A549 (cell line): ENCODE results near the gene SMIM28. TPM values are rescaled to one million over a fixed set of nuclear protein-coding genes. Genes with fewer than 3 reads are reported as not detected.

Experiments used
- ATAC-seq, 2 experiments: fragments of 200-7000 bp in 1 of 2; fragments of >200 bp in 1 of 2; cut with Nextera tagmentation in 1 of 2; cut with Tn5 transposase in 1 of 2; 3 replicates each; pipeline versions ENCODE4 v1.8.0 to v1.9.1; 2018 to 2020; ENCODE audit warnings: mild to moderate bottlenecking in 1 of 2, moderate library complexity in 1 of 2
- CTCF ChIA-PET: fragments of 300-600 bp; sonication (Branson Sonifier 250); formaldehyde crosslinking; extraction: SDS; loops from one replicate; lab custom pipeline; 2021; ENCODE audit warnings: antibody characterized with exemption, inconsistent platforms; lab: Yijun Ruan, JAX
- POLR2A ChIA-PET: fragments of 350-600 bp; formaldehyde crosslinking; extraction: SDS; loops from one replicate; lab custom pipeline; 2021; ENCODE audit warnings: antibody characterized with exemption, inconsistent platforms; lab: Yijun Ruan, JAX
- DNase-seq, 2 experiments: peaks; one replicate each; pipeline versions ENCODE4 v3.0.0 to v3.0.0-alpha.2; 2011 to 2016; ENCODE audit warnings: low read depth in 1 of 2, low spot score in 1 of 2
- FAIRE-seq: peaks from 2 replicates; lab custom pipeline; 2011; peaks lifted over from hg19 to GRCh38; lab: Jason Lieb, UNC
- H3K27ac ChIP-seq, 2 experiments: fragments of >200 bp; sonication (Bioruptor Twin); formaldehyde crosslinking; 3 replicates each; pipeline ENCODE4 v1.5.1; 2016 to 2017
- H3K4me1 ChIP-seq: fragments of >200 bp; sonication (Bioruptor Twin); formaldehyde crosslinking; 3 replicates; pipeline ENCODE4 v1.6.1; 2016
- H3K4me2 ChIP-seq: fragments of >200 bp; sonication (Bioruptor Twin); formaldehyde crosslinking; 3 replicates; pipeline ENCODE4 v1.6.1; 2016
- H3K4me3 ChIP-seq: fragments of >200 bp; sonication (Bioruptor Twin); formaldehyde crosslinking; 3 replicates; pipeline ENCODE4 v1.5.1; 2016
- H3K9me3 ChIP-seq: fragments of >200 bp; sonication (Bioruptor Twin); formaldehyde crosslinking; 3 replicates; pipeline ENCODE4 v1.6.1; 2016
- CBX2 ChIP-seq: fragments of 200-600 bp; sonication (generic); IDR thresholded peaks from 2 replicates; pipeline ENCODE4 v1.6.1; 2016; ENCODE audit warnings: low read depth, mild to moderate bottlenecking, borderline replicate concordance
- CEBPB ChIP-seq, 2 experiments: fragments of >200 bp in 1 of 2; sonication (Bioruptor Twin) in 1 of 2; formaldehyde crosslinking in 1 of 2; IDR thresholded peaks; 2 replicates each; pipeline ENCODE4 v1.6.1; 2012 to 2016
- CHD2 ChIP-seq: fragments of 150-350 bp; IDR thresholded peaks from 2 replicates; pipeline ENCODE4 v1.6.1; 2014; ENCODE audit warnings: low read length; ENCODE audit not compliant: partially characterized antibody
- CHD4 ChIP-seq: fragments of 200-600 bp; sonication (generic); IDR thresholded peaks from 2 replicates; pipeline ENCODE4 v1.6.1; 2016; ENCODE audit warnings: antibody characterized with exemption, mild to moderate bottlenecking, borderline replicate concordance
- E2F6 ChIP-seq: IDR thresholded peaks from 2 replicates; pipeline ENCODE4 v1.6.1; 2012; ENCODE audit warnings: low read depth, borderline replicate concordance
- EP300 ChIP-seq, 2 experiments: fragments of >200 bp; sonication (Bioruptor Twin); formaldehyde crosslinking; IDR thresholded peaks; 2 replicates in 1 of 2; 3 replicates in 1 of 2; pipeline ENCODE4 v1.6.1; 2016 to 2017
- FOSL2 ChIP-seq, 2 experiments: fragments of 450-650 bp in 1 of 2; fragments of >200 bp in 1 of 2; sonication (Bioruptor Twin) in 1 of 2; formaldehyde crosslinking; IDR thresholded peaks; 2 replicates each; pipeline versions ENCODE4 v1.5.0 to v1.6.1; 2016 to 2020; ENCODE audit warnings: mild to moderate bottlenecking in 1 of 2, moderate library complexity in 1 of 2
- FOXS1 ChIP-seq: fragments of 250-450 bp; sonication (Bioruptor Pico); IDR thresholded peaks from 2 replicates; pipeline ENCODE4 v1.5.0; 2020; ENCODE audit warnings: mild to moderate bottlenecking, moderate library complexity
- HMGXB4 ChIP-seq: fragments of 250-450 bp; sonication (Bioruptor Pico); IDR thresholded peaks from 2 replicates; pipeline ENCODE4 v1.5.0; 2021; ENCODE audit warnings: mild to moderate bottlenecking, moderate library complexity, borderline replicate concordance
- JUNB ChIP-seq: fragments of >200 bp; sonication (Bioruptor Twin); formaldehyde crosslinking; IDR thresholded peaks from 2 replicates; pipeline ENCODE4 v1.6.1; 2016
- KDM5A ChIP-seq: fragments of 200-600 bp; sonication (generic); IDR thresholded peaks from 2 replicates; pipeline ENCODE4 v1.6.1; 2016; ENCODE audit warnings: antibody characterized with exemption, mild to moderate bottlenecking
- MAFK ChIP-seq: fragments of 450-650 bp; IDR thresholded peaks from 2 replicates; pipeline ENCODE4 v1.6.1; 2014; ENCODE audit not compliant: partially characterized antibody
- MAZ ChIP-seq: fragments of 150-350 bp; IDR thresholded peaks from 2 replicates; pipeline ENCODE4 v1.6.1; 2014; ENCODE audit warnings: antibody characterized with exemption, low read depth, low read length, borderline replicate concordance
- NPAS2 ChIP-seq: fragments of 250-450 bp; sonication (Bioruptor Pico); IDR thresholded peaks from 2 replicates; pipeline ENCODE4 v1.8.0; 2022; ENCODE audit warnings: mild to moderate bottlenecking, moderate library complexity, borderline replicate concordance
- NR3C1 ChIP-seq: fragments of >200 bp; sonication (Bioruptor Twin); formaldehyde crosslinking; IDR thresholded peaks from 3 replicates; pipeline ENCODE4 v1.6.1; 2017
- PBX3 ChIP-seq: IDR thresholded peaks from 2 replicates; pipeline ENCODE4 v1.6.1; 2012
- POLR2A ChIP-seq: IDR thresholded peaks from 2 replicates; pipeline ENCODE4 v1.6.1; 2012; ENCODE audit warnings: mild to moderate bottlenecking, low read length
- RAD21 ChIP-seq, 2 experiments: fragments of >200 bp in 1 of 2; sonication (Bioruptor Twin) in 1 of 2; formaldehyde crosslinking in 1 of 2; IDR thresholded peaks in 1 of 2; conservative IDR thresholded peaks in 1 of 2; 2 replicates in 1 of 2; 3 replicates in 1 of 2; pipeline ENCODE4 v1.6.1; 2012 to 2018; ENCODE audit warnings: inconsistent platforms in 1 of 2
- REST ChIP-seq: fragments of 200-600 bp; sonication (generic); IDR thresholded peaks from 2 replicates; pipeline ENCODE4 v1.6.1; 2016; ENCODE audit warnings: antibody characterized with exemption, mild to moderate bottlenecking, moderate library complexity
- RFX5 ChIP-seq: fragments of 450-650 bp; IDR thresholded peaks from 2 replicates; pipeline ENCODE4 v1.7.1; 2014; ENCODE audit warnings: antibody characterized with exemption, mild to moderate bottlenecking, moderate library complexity
- SMC3 ChIP-seq: fragments of >200 bp; sonication (Bioruptor Twin); formaldehyde crosslinking; IDR thresholded peaks from 3 replicates; pipeline ENCODE4 v1.6.1; 2018; ENCODE audit warnings: inconsistent platforms
- SREBF2 ChIP-seq: fragments of 450-650 bp; IDR thresholded peaks from 2 replicates; pipeline ENCODE4 v1.6.1; 2014; ENCODE audit warnings: mild to moderate bottlenecking, moderate library complexity
- USF2 ChIP-seq: fragments of 450-650 bp; IDR thresholded peaks from 2 replicates; pipeline ENCODE4 v1.6.1; 2014; ENCODE audit warnings: antibody characterized with exemption
- ZFP36 ChIP-seq: fragments of 450-650 bp; IDR thresholded peaks from 2 replicates; pipeline ENCODE4 v1.6.1; 2014; ENCODE audit warnings: borderline replicate concordance; ENCODE audit not compliant: partially characterized antibody
- ZSCAN20 ChIP-seq: fragments of 250-450 bp; sonication (Bioruptor Pico); IDR thresholded peaks from 2 replicates; pipeline ENCODE4 v1.8.0; 2022; ENCODE audit warnings: mild to moderate bottlenecking, moderate library complexity
- WGBS: methylation state at CpG from one replicate; pipeline ENCODE4 v1.1.6; 2017; ENCODE audit errors: missing lambda C conversion rate; 5-methylcytosine and 5-hydroxymethylcytosine counted together
- polyA plus RNA-seq, 4 experiments: library from polyadenylated mRNA; depleted of rRNA in 3 of 4; stranded (reverse); fragments of >200 nt; fragmentation: RNase III in 1 of 4; extraction: RNeasy Plus Mini Kit Qiagen cat#74134 plus additional on column Dnase treatment in 1 of 4; gene quantifications; 2 replicates in 3 of 4; 3 replicates in 1 of 4; pipeline ENCODE4 v1.2.3, GENCODE V29; 2011 to 2017

SMIM28 gene
- polyA plus RNA-seq, 2 of the 4 experiments (the other 2 are of a cell fraction), result not detected

- no peak for TF ChIP-seq FOXS1 (CRISPR knock-in tag)
- no peak for TF ChIP-seq RAD21 (conservative IDR thresholded peaks at IDR 0.05 in 1 of 2, IDR thresholded peaks at IDR 0.05 in 1 of 2)
Measured at GRCh38 chr6:138372711-138373463, 4.8 kb upstream of the SMIM28 start (continued).

- no peak for TF ChIP-seq FOSL2 (IDR thresholded peaks at IDR 0.05)
- no peak for TF ChIP-seq FOSL2 (CRISPR knock-in tag; IDR thresholded peaks at IDR 0.05)
- TF ChIP-seq ZFP36, result no peak
- TF ChIP-seq SMC3, result no peak
- TF ChIP-seq NR3C1, result no peak
- TF ChIP-seq SREBF2, result no peak
- TF ChIP-seq CHD2, result no peak
- TF ChIP-seq NPAS2, result no peak
- no peak for TF ChIP-seq RFX5
- TF ChIP-seq E2F6, result no peak
- no peak for TF ChIP-seq PBX3
- TF ChIP-seq REST, result no peak
- TF ChIP-seq MAZ, result no peak
- TF ChIP-seq CEBPB (IDR thresholded peaks at IDR 0.05), result no peak
- TF ChIP-seq CHD4, result no peak
- no peak for TF ChIP-seq JUNB
- TF ChIP-seq KDM5A, result no peak
- no peak for TF ChIP-seq EP300 (IDR thresholded peaks at IDR 0.05)
- TF ChIP-seq MAFK, result no peak
- no peaks in the 10 kb centered on the region for H3K9me3 ChIP-seq
- no peak for ATAC-seq
- CTCF ChIA-PET, result interaction anchor here (0.6 kb wide), 1 partner anchor 11 kb away, joined by 3 read pairs; no protein-coding TSS in a partner anchor
- no peak overlapping the region for H3K4me2 ChIP-seq
- POLR2A ChIA-PET, result no interaction called here
- peaks cover 22% of the 10 kb centered on the region for H3K4me1 ChIP-seq
- no peak overlapping the region for H3K4me3 ChIP-seq
- no peak for DNase-seq
- H3K27ac ChIP-seq, result no peak overlapping the region
- no peak for FAIRE-seq
Measured at GRCh38 chr6:138374230-138374629, 3.5 kb upstream of the SMIM28 start.

GRCh38 chr6:138374815-138375214, 2.9 kb upstream of the SMIM28 start:
- peaks cover 22% of the 10 kb centered on the region for H3K4me1 ChIP-seq
- 81% methylated on average over 1 of the region's 2 CpGs for WGBS
- no peak overlapping the region for H3K4me3 ChIP-seq
- ATAC-seq (no peak), DNase-seq (no peak), FAIRE-seq (no peak)
- H3K9me3 ChIP-seq, result no peaks in the 10 kb centered on the region
- H3K4me2 ChIP-seq, result no peak overlapping the region
- no peak overlapping the region for H3K27ac ChIP-seq
- ChIA-PET POLR2A (no interaction called here), CTCF (no interaction called here)
- TF ChIP-seq POLR2A (no peak), CBX2 (no peak), ZSCAN20 (CRISPR knock-in tag) (no peak), SREBF2 (no peak), USF2 (no peak), CEBPB (IDR thresholded peaks at IDR 0.05) (no peak), HMGXB4 (CRISPR knock-in tag) (no peak), REST (no peak)
